ENCODE results near the gene UNC80.

Gene UNC80

DNA sequence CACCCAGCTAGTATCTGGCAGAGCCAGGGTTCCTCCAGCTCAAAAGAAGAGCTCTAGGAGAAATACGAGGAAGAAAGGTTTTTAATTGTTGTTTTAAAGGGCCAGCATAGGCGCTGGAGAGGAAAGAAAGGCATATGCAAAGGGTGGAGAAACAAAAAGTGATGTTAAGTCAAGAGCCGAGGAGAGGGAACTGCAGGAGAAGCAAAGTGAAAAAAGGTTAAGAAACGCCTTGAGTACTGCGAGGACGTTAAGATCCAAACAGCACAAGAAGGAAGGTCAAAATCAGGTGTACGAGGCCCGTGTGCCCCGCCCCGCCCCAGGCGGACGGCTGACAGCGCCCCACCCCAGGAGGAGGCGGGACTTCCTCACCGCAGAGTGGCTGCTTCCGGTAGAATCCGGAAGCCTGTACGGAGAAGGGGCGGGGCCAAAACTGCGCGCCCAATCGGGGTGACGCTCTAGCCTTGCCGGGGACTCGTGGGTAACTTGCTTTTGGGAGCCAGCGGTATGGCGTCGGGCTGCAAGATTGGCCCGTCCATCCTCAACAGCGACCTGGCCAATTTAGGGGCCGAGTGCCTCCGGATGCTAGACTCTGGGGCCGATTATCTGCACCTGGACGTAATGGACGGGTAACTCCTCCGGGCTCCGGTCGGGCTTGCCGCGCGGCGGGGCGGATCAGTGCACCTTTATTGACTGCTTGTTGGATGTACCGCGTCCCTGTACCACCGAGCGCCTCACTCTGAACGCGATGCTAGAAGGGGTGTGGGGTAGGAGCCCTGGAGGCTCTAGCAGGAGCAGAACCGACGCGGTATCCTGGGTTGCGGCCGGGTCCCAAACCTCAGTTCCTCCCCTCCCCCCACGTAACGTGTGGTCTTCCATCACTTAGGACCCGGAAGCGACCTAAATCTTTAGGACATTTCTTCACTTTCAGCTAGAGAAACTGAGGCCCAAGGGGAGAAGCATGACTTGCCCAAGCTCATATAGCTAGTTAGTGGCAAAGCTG lies 230.8 kb downstream of the UNC80 start, which contains the start of gene RPE:
TSS of gene RPE (plus strand) at position 481 of the 1,000 bp plus-strand sequence. CDS start at position 505, 24 bp downstream.
- Histone ChIP-seq H3K9me3 (ENCODE audit: control insufficient read depth in 2 of 2, low read length in 2 of 2) (no peaks in the 10 kb centered on the region), H3K4me1 (ENCODE audit: control insufficient read depth in 2 of 2, insufficient read depth in 2 of 2, low read length in 2 of 2) (peaks cover 15 to 17% of the 10 kb centered on the region in 2 donors), H3K36me3 (ENCODE audit: control insufficient read depth in 2 of 2, insufficient read depth in 2 of 2, low read length in 2 of 2) (no peaks in the 10 kb centered on the region), H3K27me3 (ENCODE audit: control insufficient read depth in 2 of 2, insufficient read depth in 2 of 2, low read length in 2 of 2) (no peaks in the 10 kb centered on the region), H3K4me3 (ENCODE audit: low read length in 2 of 2) (peak within 1 kb of the TSS; percentile 98 to 99), H3K9ac (ENCODE audit: low read depth in 1 of 2, low read length in 2 of 2) (peak within 1 kb of the TSS; percentile 68 to 87), H3K27ac (ENCODE audit: low read depth in 2 of 2, low read length in 2 of 2) (peak within 1 kb of the TSS; percentile 82 to 90)

DNA sequence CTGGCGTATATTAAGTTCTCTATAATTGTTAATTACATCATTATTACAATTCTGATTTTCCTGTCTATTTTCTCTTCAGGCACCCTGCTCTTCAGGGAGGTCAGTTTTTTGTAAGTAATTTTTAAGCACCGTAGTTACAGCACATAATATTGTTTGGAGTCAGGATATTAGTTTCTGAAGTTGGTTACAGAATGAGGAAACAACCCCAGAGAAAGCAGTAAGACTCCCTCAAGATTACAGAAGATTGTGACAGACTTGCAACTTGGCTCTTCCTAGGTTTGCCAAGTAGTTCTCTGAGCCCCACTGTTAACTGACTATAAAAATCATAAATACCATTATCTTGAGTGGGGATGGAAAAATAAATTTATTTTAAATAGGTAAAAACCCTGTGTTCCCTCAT lies 231.7 kb downstream of the UNC80 start:
- peaks cover 15 to 17% of the 10 kb centered on the region in 2 donors for H3K4me1 ChIP-seq (ENCODE audit: control insufficient read depth in 2 of 2, insufficient read depth in 2 of 2, low read length in 2 of 2)
- peak overlapping the region in 1 of 2 donors; percentile 90 for H3K27ac ChIP-seq (ENCODE audit: low read depth in 2 of 2, low read length in 2 of 2)
- peak overlapping the region; percentile 98 to 99 for H3K4me3 ChIP-seq (ENCODE audit: low read length in 2 of 2)
- H3K9ac ChIP-seq (ENCODE audit: low read depth in 1 of 2, low read length in 2 of 2), result peak overlapping the region; percentile 68 to 87
- H3K9me3 ChIP-seq (ENCODE audit: control insufficient read depth in 2 of 2, low read length in 2 of 2), result no peaks in the 10 kb centered on the region
- H3K36me3 ChIP-seq (ENCODE audit: control insufficient read depth in 2 of 2, insufficient read depth in 2 of 2, low read length in 2 of 2), result no peaks in the 10 kb centered on the region
- no peaks in the 10 kb centered on the region for H3K27me3 ChIP-seq (ENCODE audit: control insufficient read depth in 2 of 2, insufficient read depth in 2 of 2, low read length in 2 of 2)

DNA sequence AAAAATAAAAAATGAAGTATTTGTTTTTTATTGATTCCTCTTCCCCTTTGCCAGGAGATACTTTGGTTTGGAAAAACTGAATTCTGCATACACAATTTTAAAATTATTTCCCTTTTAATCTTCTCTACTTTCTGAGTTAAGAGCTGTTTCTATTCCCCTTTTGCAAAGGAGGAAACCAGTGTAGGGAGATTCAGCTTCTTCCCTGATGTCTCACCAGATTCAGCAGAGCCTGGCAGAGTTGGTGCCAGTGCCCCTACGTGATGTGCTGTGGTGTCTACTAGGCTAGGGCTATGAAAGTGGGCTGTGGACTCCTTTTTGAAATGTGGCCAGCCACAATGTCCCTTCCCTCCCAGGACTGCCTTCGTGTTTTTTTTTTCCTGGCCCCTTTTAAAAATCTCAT lies 233.2 kb downstream of the UNC80 start:
- H3K4me3 ChIP-seq (ENCODE audit: low read length in 2 of 2), result no peak overlapping the region
- no peaks in the 10 kb centered on the region for H3K9me3 ChIP-seq (ENCODE audit: control insufficient read depth in 2 of 2, low read length in 2 of 2)
- no peak overlapping the region for H3K27ac ChIP-seq (ENCODE audit: low read depth in 2 of 2, low read length in 2 of 2)
- H3K9ac ChIP-seq (ENCODE audit: low read depth in 1 of 2, low read length in 2 of 2), result no peak overlapping the region
- H3K27me3 ChIP-seq (ENCODE audit: control insufficient read depth in 2 of 2, insufficient read depth in 2 of 2, low read length in 2 of 2), result no peaks in the 10 kb centered on the region
- no peaks in the 10 kb centered on the region for H3K36me3 ChIP-seq (ENCODE audit: control insufficient read depth in 2 of 2, insufficient read depth in 2 of 2, low read length in 2 of 2)
- peaks cover 15 to 19% of the 10 kb centered on the region in 2 donors for H3K4me1 ChIP-seq (ENCODE audit: control insufficient read depth in 2 of 2, insufficient read depth in 2 of 2, low read length in 2 of 2)

DNA sequence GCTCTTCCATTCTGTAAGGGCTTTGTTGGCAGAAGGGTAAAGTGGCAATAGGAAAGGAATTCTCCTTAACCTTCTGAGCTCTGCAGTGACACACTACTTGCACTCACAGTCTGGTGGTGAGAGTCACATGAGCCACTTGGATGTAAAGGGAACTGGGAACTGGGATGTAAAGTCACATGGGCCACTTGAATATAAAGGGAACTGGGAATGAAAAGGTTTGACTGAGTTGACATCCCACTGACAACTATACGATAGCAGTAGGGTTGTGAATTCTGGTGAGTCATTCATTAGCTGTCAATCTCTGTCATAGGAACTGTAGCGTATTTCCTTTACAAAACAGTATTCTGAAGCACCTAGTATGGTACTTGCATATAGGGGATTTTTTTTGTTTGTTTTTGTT lies 236.3 kb downstream of the UNC80 start:
- no peaks in the 10 kb centered on the region for H3K9me3 ChIP-seq (ENCODE audit: control insufficient read depth in 2 of 2, low read length in 2 of 2)
- no peak overlapping the region for H3K27ac ChIP-seq (ENCODE audit: low read depth in 2 of 2, low read length in 2 of 2)
- H3K4me1 ChIP-seq (ENCODE audit: control insufficient read depth in 2 of 2, insufficient read depth in 2 of 2, low read length in 2 of 2), result peaks cover 15 to 17% of the 10 kb centered on the region in 2 donors
- no peaks in the 10 kb centered on the region for H3K27me3 ChIP-seq (ENCODE audit: control insufficient read depth in 2 of 2, insufficient read depth in 2 of 2, low read length in 2 of 2)
- H3K4me3 ChIP-seq (ENCODE audit: low read length in 2 of 2), result no peak overlapping the region
- H3K9ac ChIP-seq (ENCODE audit: low read depth in 1 of 2, low read length in 2 of 2), result no peak overlapping the region
- H3K36me3 ChIP-seq (ENCODE audit: control insufficient read depth in 2 of 2, insufficient read depth in 2 of 2, low read length in 2 of 2), result peaks cover 4 to 10% of the 10 kb centered on the region in 2 donors

DNA sequence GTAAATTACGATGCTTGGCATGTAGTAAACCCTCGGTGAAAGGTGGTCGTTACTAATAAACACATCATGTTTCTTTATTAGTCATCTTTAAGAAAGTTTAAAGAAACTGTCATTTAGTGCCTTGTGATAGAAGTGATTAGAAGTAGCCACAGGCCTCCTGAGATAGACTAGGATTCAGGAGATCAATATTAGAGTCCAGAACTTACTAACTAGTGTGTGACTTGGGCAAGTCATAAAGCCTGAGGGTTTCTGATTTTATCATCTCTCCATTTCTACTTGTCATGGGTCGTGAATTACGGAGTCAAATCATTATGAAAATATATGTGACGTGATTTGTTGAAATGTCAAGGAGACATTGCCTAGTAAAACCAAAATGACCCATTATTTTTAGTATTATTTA lies 237.5 kb downstream of the UNC80 start:
- Histone ChIP-seq H3K4me3 (ENCODE audit: low read length in 2 of 2) (no peak overlapping the region), H3K27me3 (ENCODE audit: control insufficient read depth in 2 of 2, insufficient read depth in 2 of 2, low read length in 2 of 2) (no peaks in the 10 kb centered on the region), H3K9me3 (ENCODE audit: control insufficient read depth in 2 of 2, low read length in 2 of 2) (no peaks in the 10 kb centered on the region), H3K36me3 (ENCODE audit: control insufficient read depth in 2 of 2, insufficient read depth in 2 of 2, low read length in 2 of 2) (peaks cover 4 to 11% of the 10 kb centered on the region in 2 donors), H3K27ac (ENCODE audit: low read depth in 2 of 2, low read length in 2 of 2) (no peak overlapping the region), H3K9ac (ENCODE audit: low read depth in 1 of 2, low read length in 2 of 2) (no peak overlapping the region), H3K4me1 (ENCODE audit: control insufficient read depth in 2 of 2, insufficient read depth in 2 of 2, low read length in 2 of 2) (peaks cover 3 to 7% of the 10 kb centered on the region in 2 donors)

DNA sequence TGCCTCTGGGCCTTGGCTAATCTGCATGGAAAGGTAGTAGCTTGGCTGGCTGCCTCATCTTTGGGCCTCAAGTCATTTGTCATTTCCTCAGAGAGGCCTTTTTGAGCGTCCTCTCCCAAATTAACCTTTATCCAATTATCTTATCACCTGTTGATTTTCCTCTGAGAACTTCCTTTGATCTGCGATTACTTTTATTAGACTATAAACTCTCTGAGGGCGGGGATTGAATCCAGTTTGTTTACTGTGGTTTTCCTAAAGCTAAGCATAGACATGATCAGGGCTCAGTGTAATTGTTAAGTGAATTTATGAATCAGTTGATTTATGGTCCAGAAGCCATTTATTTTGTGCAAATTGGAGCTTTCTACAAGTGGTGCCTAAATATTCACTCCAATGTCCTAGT lies 238.3 kb downstream of the UNC80 start:
- Histone ChIP-seq H3K27ac (ENCODE audit: low read depth in 2 of 2, low read length in 2 of 2) (no peak overlapping the region), H3K27me3 (ENCODE audit: control insufficient read depth in 2 of 2, insufficient read depth in 2 of 2, low read length in 2 of 2) (no peaks in the 10 kb centered on the region), H3K36me3 (ENCODE audit: control insufficient read depth in 2 of 2, insufficient read depth in 2 of 2, low read length in 2 of 2) (peaks cover 8 to 14% of the 10 kb centered on the region in 2 donors), H3K4me1 (ENCODE audit: control insufficient read depth in 2 of 2, insufficient read depth in 2 of 2, low read length in 2 of 2) (peaks cover 0 to 5% of the 10 kb centered on the region in 2 donors), H3K9me3 (ENCODE audit: control insufficient read depth in 2 of 2, low read length in 2 of 2) (no peaks in the 10 kb centered on the region), H3K4me3 (ENCODE audit: low read length in 2 of 2) (no peak overlapping the region), H3K9ac (ENCODE audit: low read depth in 1 of 2, low read length in 2 of 2) (no peak overlapping the region)

DNA sequence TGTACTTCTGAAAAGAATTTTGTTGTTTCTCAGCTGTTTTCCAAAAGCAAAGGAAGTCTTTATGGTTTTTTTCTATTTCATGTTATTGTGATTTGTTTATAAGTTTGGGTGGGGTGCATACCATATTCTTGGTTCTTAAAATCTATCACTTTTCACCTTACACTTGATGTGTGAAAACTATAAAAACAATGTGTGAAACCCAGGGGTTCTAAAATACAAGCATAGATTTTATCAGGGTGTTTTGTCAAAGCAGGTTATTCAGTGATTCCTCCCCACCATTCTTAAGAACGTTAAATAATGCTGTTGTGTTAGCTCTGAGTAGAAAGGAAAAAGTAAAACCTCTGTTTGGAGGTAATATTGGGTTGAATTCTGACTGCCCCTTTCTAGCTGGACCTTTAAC lies 248.5 kb downstream of the UNC80 start:
- Histone ChIP-seq H3K9me3 (ENCODE audit: control insufficient read depth in 2 of 2, low read length in 2 of 2) (no peaks in the 10 kb centered on the region), H3K4me1 (ENCODE audit: control insufficient read depth in 2 of 2, insufficient read depth in 2 of 2, low read length in 2 of 2) (no peaks in the 10 kb centered on the region), H3K27me3 (ENCODE audit: control insufficient read depth in 2 of 2, insufficient read depth in 2 of 2, low read length in 2 of 2) (no peaks in the 10 kb centered on the region), H3K9ac (ENCODE audit: low read depth in 1 of 2, low read length in 2 of 2) (no peak overlapping the region), H3K4me3 (ENCODE audit: low read length in 2 of 2) (no peak overlapping the region), H3K36me3 (ENCODE audit: control insufficient read depth in 2 of 2, insufficient read depth in 2 of 2, low read length in 2 of 2) (peaks cover 53 to 61% of the 10 kb centered on the region in 2 donors), H3K27ac (ENCODE audit: low read depth in 2 of 2, low read length in 2 of 2) (no peak overlapping the region)

DNA sequence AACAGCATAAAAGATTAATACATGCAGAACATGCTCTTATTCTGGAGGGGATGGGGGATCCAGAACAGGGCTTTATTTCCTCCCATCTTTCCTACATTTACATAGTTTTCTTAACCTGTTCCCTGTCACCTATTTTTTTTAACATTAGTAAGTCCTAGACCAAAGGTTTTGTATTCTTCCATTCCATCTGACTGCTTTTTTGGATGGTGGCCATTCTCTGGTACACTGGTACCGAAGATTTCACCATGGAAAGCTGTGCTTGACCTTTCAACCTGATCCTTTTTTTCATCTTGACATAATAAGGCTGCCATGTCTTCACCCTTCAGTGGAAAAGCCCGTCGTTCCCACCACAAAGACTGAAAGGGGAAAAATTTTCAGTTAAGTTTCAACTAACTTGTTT lies 251.2 kb downstream of the UNC80 start:
- Histone ChIP-seq H3K4me3 (ENCODE audit: low read length in 2 of 2) (no peak overlapping the region), H3K9me3 (ENCODE audit: control insufficient read depth in 2 of 2, low read length in 2 of 2) (no peaks in the 10 kb centered on the region), H3K4me1 (ENCODE audit: control insufficient read depth in 2 of 2, insufficient read depth in 2 of 2, low read length in 2 of 2) (no peaks in the 10 kb centered on the region), H3K27ac (ENCODE audit: low read depth in 2 of 2, low read length in 2 of 2) (no peak overlapping the region), H3K9ac (ENCODE audit: low read depth in 1 of 2, low read length in 2 of 2) (no peak overlapping the region), H3K27me3 (ENCODE audit: control insufficient read depth in 2 of 2, insufficient read depth in 2 of 2, low read length in 2 of 2) (no peaks in the 10 kb centered on the region), H3K36me3 (ENCODE audit: control insufficient read depth in 2 of 2, insufficient read depth in 2 of 2, low read length in 2 of 2) (peaks cover 39% of the 10 kb centered on the region in 2 donors)

DNA sequence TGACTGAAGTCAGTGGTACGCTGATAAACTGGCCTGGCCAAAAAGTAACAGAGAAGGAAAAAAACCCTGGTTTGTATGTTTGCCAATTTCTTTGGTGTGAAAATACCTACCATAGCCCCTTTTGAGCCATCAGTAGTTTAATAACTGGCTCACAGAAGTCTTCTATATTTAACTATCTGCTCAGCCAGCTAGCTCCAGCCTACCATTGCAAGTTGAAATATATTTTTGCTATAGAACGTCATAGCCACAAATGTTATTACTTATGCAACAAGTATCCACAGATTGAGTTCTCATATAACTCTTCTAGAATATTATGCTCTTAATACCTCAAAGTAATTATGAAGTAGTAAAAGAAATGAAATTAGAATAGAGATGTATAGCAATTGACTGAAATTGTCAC lies 256.0 kb downstream of the UNC80 start:
- no peaks in the 10 kb centered on the region for H3K4me1 ChIP-seq (ENCODE audit: control insufficient read depth in 2 of 2, insufficient read depth in 2 of 2, low read length in 2 of 2)
- H3K9me3 ChIP-seq (ENCODE audit: control insufficient read depth in 2 of 2, low read length in 2 of 2), result no peaks in the 10 kb centered on the region
- H3K36me3 ChIP-seq (ENCODE audit: control insufficient read depth in 2 of 2, insufficient read depth in 2 of 2, low read length in 2 of 2), result peaks cover 9 to 13% of the 10 kb centered on the region in 2 donors
- no peak overlapping the region for H3K27ac ChIP-seq (ENCODE audit: low read depth in 2 of 2, low read length in 2 of 2)
- no peak overlapping the region for H3K9ac ChIP-seq (ENCODE audit: low read depth in 1 of 2, low read length in 2 of 2)
- no peaks in the 10 kb centered on the region for H3K27me3 ChIP-seq (ENCODE audit: control insufficient read depth in 2 of 2, insufficient read depth in 2 of 2, low read length in 2 of 2)
- no peak overlapping the region for H3K4me3 ChIP-seq (ENCODE audit: low read length in 2 of 2)

DNA sequence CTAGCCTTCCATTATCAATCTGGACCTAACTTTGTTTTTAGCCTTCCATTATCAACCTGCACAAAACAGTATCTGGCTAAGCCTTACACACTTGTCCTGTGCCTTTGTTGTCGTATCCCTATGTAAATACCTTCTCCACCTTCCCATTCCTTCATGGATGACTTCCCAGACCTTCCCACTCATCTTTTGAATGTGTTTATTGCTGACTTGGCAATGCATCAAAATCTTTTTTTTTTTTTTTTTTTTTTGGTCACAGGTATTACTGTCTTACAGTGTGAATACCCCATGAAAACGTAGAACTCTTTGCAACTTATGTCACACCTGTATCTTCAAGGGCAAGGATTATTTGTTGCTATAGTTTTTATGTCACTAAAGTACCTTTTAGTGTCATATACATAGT lies 256.5 kb downstream of the UNC80 start:
- Histone ChIP-seq H3K36me3 (ENCODE audit: control insufficient read depth in 2 of 2, insufficient read depth in 2 of 2, low read length in 2 of 2) (peaks cover 5 to 8% of the 10 kb centered on the region in 2 donors), H3K27ac (ENCODE audit: low read depth in 2 of 2, low read length in 2 of 2) (no peak overlapping the region), H3K27me3 (ENCODE audit: control insufficient read depth in 2 of 2, insufficient read depth in 2 of 2, low read length in 2 of 2) (no peaks in the 10 kb centered on the region), H3K4me3 (ENCODE audit: low read length in 2 of 2) (no peak overlapping the region), H3K9me3 (ENCODE audit: control insufficient read depth in 2 of 2, low read length in 2 of 2) (no peaks in the 10 kb centered on the region), H3K4me1 (ENCODE audit: control insufficient read depth in 2 of 2, insufficient read depth in 2 of 2, low read length in 2 of 2) (no peaks in the 10 kb centered on the region), H3K9ac (ENCODE audit: low read depth in 1 of 2, low read length in 2 of 2) (no peak overlapping the region)
